Spleen (tissue), 11 donors: ENCODE measurements around the gene NUP214. TPM values are rescaled to one million over a fixed set of nuclear protein-coding genes. Genes with fewer than 3 reads are reported as not detected.

Experiments used
- DNase-seq: peaks from one replicate; pipeline ENCODE4 v3.0.0-alpha.2; 2020
- H3K27ac ChIP-seq, 8 donors: fragments of 200-600 bp; sonication (generic) in 7 of 8; 1 replicate in 4 of 8; 2 replicates in 4 of 8; pipeline versions ENCODE4 v1.5.0 to v1.8.0; 2016 to 2021; ENCODE audit warnings: inconsistent platforms in 4 of 8, mild to moderate bottlenecking in 4 of 8, moderate library complexity in 1 of 8
- H3K27me3 ChIP-seq, 7 donors: fragments of 200-600 bp; sonication (generic) in 6 of 7; replicated peaks in 1 of 7; 1 replicate in 4 of 7; 2 replicates in 3 of 7; pipeline versions ENCODE4 v1.5.0 to v1.8.0; 2016 to 2021; ENCODE audit warnings: inconsistent platforms in 3 of 7, mild to moderate bottlenecking in 1 of 7
- H3K36me3 ChIP-seq, 6 donors: fragments of 200-600 bp; sonication (generic) in 5 of 6; 1 replicate in 4 of 6; 2 replicates in 2 of 6; pipeline versions ENCODE4 v1.5.0 to v1.8.0; 2016 to 2021; ENCODE audit warnings: inconsistent platforms in 2 of 6
- H3K4me1 ChIP-seq, 6 donors: fragments of 200-600 bp; sonication (generic) in 5 of 6; 1 replicate in 3 of 6; 2 replicates in 3 of 6; pipeline versions ENCODE4 v1.5.0 to v1.8.0; 2016 to 2021; ENCODE audit warnings: inconsistent platforms in 3 of 6
- H3K4me3 ChIP-seq, 8 donors: fragments of 200-600 bp; sonication (generic) in 7 of 8; 1 replicate in 4 of 8; 2 replicates in 4 of 8; pipeline versions ENCODE4 v1.5.0 to v1.8.0; 2016 to 2021; ENCODE audit warnings: inconsistent platforms in 4 of 8, mild to moderate bottlenecking in 4 of 8, moderate library complexity in 2 of 8
- H3K9me3 ChIP-seq, 8 donors: fragments of 200-600 bp; sonication (generic) in 7 of 8; 1 replicate in 4 of 8; 2 replicates in 4 of 8; pipeline versions ENCODE4 v1.5.0 to v1.8.0; 2016 to 2021; ENCODE audit warnings: inconsistent platforms in 4 of 8
- POLR2A ChIP-seq, 3 donors: fragments of 450-650 bp; IDR thresholded peaks; one replicate each; pipeline ENCODE4 v1.5.1; 2017; ENCODE audit warnings: antibody characterized with exemption in 3 of 3, mild to moderate bottlenecking in 1 of 3
- POLR2AphosphoS5 ChIP-seq, 3 donors: sonication (generic); formaldehyde crosslinking; IDR thresholded peaks; one replicate each; pipeline ENCODE4 v1.5.1; 2017; ENCODE audit warnings: antibody characterized with exemption in 3 of 3
- WGBS, 5 donors: extraction: QIAGEN DNeasy Blood & Tissue Kit in 3 of 5; methylation state at CpG; one replicate each; pipeline versions ENCODE4 v1.1.5 to v1.1.7; 2013 to 2018; 5-methylcytosine and 5-hydroxymethylcytosine counted together
- intact Hi-C: fragments of 100-400 bp; cut with DNase I; formaldehyde crosslinking; loops from one replicate; pipeline ENCODE4 v1.15.0; 2023; ENCODE audit warnings: low total_unique reads
- polyA plus RNA-seq, 3 donors: library from polyadenylated mRNA; stranded (reverse); fragments of 200-250 nt; gene quantifications; one replicate each; pipeline ENCODE4 v1.2.1, GENCODE V29; 2013
- total RNA-seq, 7 donors: library from RNA; depleted of rRNA in 3 of 7; stranded (reverse); fragments of >200 nt in 3 of 7; fragmentation: NEBNext Ultra II Directional in 4 of 7; extraction: Animal tissue kit (Norgen Biotek cat#: 25700) in 4 of 7; gene quantifications; one replicate each; pipeline versions ENCODE4 v1.1.0 to v1.2.1, GENCODE V29; 2016 to 2021
- TF ChIP-seq, protein P1 (sequence below), 11 experiments: fragments of 200-600 bp in 7 of 11; fragments of 450-650 bp in 4 of 11; sonication (generic) in 4 of 11; IDR thresholded peaks in 8 of 11; conservative IDR thresholded peaks in 3 of 11; 1 replicate in 7 of 11; 2 replicates in 4 of 11; pipeline versions ENCODE4 v1.4.0 to v1.8.0; 2016 to 2021; ENCODE audit warnings: antibody characterized with exemption in 11 of 11, inconsistent platforms in 4 of 11, mild to moderate bottlenecking in 1 of 11
- donor health status: healthy with polysubstance abuse.
- donor health status: DM: no; HTN: no; CAD: no; lungs with moderate emphysema.
- donor health status: DM: no; HTN: no; CAD: no.
- donor health status: Bipolar disorder and iron deficiency.
- donor health status: healthy.
- donor health status: DM: no; HTN: no; CAD: no.
- donor health status: DM: yes; HTN: yes; CAD: no.

The NUP214 gene
- total and polyA plus RNA-seq, 10 donors = 21.4 to 182 (median 121) TPM

DNA sequence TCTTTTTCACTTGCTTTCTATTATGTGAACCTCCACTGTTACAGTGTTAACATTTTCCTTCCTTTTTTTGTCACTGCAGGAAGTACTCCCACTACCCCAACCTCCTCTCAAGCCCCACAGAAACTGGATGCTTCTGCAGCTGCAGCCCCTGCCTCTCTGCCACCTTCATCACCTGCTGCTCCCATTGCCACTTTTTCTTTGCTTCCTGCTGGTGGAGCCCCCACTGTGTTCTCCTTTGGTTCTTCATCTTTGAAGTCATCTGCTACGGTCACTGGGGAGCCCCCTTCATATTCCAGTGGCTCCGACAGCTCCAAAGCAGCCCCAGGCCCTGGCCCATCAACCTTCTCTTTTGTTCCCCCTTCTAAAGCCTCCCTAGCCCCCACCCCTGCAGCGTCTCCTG lies 18.8 kb downstream of the NUP214 start:
- Histone ChIP-seq H3K27ac (no peak overlapping the region), H3K4me1 (no peaks in the 10 kb centered on the region), H3K27me3 (no peaks in the 10 kb centered on the region), H3K4me3 (no peak overlapping the region), H3K36me3 (peaks cover 15 to 100% (median 93%) of the 10 kb centered on the region in 6 donors), H3K9me3 (no peaks in the 10 kb centered on the region)
- DNase-seq = no peak
- intact Hi-C loops = no loop called here
- WGBS, 5 donors = 70 to 84% (median 72%) methylated on average over 3 of the region's 3 CpGs
- TF ChIP-seq POLR2A (IDR thresholded peaks at IDR 0.05) (no peak), POLR2AphosphoS5 (IDR thresholded peaks at IDR 0.05) (no peak)
- TF ChIP-seq, protein P1, sequence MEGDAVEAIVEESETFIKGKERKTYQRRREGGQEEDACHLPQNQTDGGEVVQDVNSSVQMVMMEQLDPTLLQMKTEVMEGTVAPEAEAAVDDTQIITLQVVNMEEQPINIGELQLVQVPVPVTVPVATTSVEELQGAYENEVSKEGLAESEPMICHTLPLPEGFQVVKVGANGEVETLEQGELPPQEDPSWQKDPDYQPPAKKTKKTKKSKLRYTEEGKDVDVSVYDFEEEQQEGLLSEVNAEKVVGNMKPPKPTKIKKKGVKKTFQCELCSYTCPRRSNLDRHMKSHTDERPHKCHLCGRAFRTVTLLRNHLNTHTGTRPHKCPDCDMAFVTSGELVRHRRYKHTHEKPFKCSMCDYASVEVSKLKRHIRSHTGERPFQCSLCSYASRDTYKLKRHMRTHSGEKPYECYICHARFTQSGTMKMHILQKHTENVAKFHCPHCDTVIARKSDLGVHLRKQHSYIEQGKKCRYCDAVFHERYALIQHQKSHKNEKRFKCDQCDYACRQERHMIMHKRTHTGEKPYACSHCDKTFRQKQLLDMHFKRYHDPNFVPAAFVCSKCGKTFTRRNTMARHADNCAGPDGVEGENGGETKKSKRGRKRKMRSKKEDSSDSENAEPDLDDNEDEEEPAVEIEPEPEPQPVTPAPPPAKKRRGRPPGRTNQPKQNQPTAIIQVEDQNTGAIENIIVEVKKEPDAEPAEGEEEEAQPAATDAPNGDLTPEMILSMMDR (IDR thresholded peaks at IDR 0.05 in 8 of 11, conservative IDR thresholded peaks at IDR 0.05 in 3 of 11) = no peak

DNA sequence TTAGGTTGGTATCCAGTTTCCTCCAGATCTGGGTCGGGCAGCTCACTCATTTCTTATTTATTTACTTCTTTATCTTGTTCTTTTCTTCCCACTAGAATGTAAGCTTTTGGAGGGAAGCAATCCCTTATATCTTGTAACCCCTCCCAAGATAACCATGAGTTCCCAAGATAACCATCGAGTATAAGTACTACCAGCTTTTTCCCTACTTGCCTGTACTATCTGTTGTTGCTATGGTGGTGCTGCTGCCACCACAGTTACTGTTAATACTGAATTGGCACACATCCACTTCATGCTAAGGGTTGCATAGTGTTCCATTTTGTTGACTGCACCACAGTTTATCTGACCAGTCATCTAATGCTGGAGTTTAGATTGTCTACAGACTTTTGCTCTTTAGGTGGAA lies 19.9 kb downstream of the NUP214 start:
- Histone ChIP-seq H3K9me3 (no peaks in the 10 kb centered on the region), H3K4me3 (no peak overlapping the region), H3K27me3 (no peaks in the 10 kb centered on the region), H3K27ac (no peak overlapping the region), H3K4me1 (no peaks in the 10 kb centered on the region), H3K36me3 (peaks cover 15 to 100% (median 93%) of the 10 kb centered on the region in 6 donors)
- TF ChIP-seq, protein P1 (IDR thresholded peaks at IDR 0.05 in 8 of 11, conservative IDR thresholded peaks at IDR 0.05 in 3 of 11) = no peak
- no peak for TF ChIP-seq POLR2A (IDR thresholded peaks at IDR 0.05)
- 88 to 95% (median 91%) methylated on average over 2 of the region's 2 CpGs for WGBS, 5 donors
- no peak for DNase-seq
- intact Hi-C loops = no loop called here

DNA sequence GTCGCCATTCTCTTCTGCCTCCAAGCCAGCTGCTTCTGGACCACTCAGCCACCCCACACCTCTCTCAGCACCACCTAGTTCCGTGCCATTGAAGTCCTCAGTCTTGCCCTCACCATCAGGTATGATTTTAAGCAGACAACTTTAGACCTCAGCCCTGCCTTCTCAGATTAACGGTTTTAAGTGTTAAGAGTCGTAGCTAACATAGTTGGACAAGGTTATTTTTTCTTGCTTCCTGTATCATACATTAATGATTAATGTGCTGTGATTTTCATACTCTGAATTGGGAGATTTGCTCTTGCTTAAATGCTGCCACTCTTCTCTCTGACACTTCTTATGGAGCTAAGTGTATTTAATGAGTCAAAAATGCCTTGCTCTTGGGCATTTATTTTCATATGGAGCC lies 20.8 kb downstream of the NUP214 start:
- TF ChIP-seq, protein P1 (IDR thresholded peaks at IDR 0.05 in 8 of 11, conservative IDR thresholded peaks at IDR 0.05 in 3 of 11) = no peak
- TF ChIP-seq POLR2A (IDR thresholded peaks at IDR 0.05) = no peak
- no peak for TF ChIP-seq POLR2AphosphoS5 (IDR thresholded peaks at IDR 0.05)
- H3K4me1 ChIP-seq = no peaks in the 10 kb centered on the region
- peaks cover 17 to 100% (median 93%) of the 10 kb centered on the region in 6 donors for H3K36me3 ChIP-seq
- intact Hi-C loops = no loop called here
- no peaks in the 10 kb centered on the region for H3K27me3 ChIP-seq
- WGBS, 5 donors = 91 to 97% (median 93%) methylated on average over 4 of the region's 4 CpGs
- no peak overlapping the region for H3K4me3 ChIP-seq
- DNase-seq = no peak
- H3K27ac ChIP-seq = no peak overlapping the region
- no peaks in the 10 kb centered on the region for H3K9me3 ChIP-seq

DNA sequence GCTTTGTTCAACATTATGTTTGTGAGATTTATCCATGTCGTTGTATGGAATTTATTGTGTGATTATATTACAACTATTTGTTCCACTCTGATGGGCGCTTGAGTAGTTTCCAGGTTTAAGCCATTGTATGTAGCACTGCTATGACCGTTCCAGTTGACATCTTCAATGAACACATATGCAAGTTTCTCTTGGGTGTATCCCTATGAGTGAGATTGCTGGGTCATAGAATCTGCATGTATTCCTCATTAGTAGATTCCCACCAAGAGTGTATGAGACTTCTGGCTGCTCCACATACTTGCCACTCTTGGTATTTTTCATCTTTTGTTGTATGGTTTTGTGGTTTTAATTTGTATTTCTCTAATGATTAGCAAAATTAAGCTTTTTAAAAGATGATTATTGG lies 22.9 kb downstream of the NUP214 start:
- Histone ChIP-seq H3K9me3 (no peaks in the 10 kb centered on the region), H3K27me3 (no peaks in the 10 kb centered on the region), H3K36me3 (peaks cover 24 to 100% (median 97%) of the 10 kb centered on the region in 6 donors), H3K27ac (no peak overlapping the region), H3K4me3 (no peak overlapping the region), H3K4me1 (no peaks in the 10 kb centered on the region)
- DNase-seq = no peak
- intact Hi-C loops = no loop called here
- WGBS, 5 donors = 91 to 98% (median 95%) methylated on average over 3 of the region's 3 CpGs
- TF ChIP-seq POLR2A (IDR thresholded peaks at IDR 0.05) (no peak), POLR2AphosphoS5 (IDR thresholded peaks at IDR 0.05) (no peak)
- TF ChIP-seq, protein P1 (IDR thresholded peaks at IDR 0.05 in 8 of 11, conservative IDR thresholded peaks at IDR 0.05 in 3 of 11) = no peak
